GM18951 (cell line): ENCODE data around the gene SMIM5.

Source experiments
- POLR2A ChIP-seq: IDR thresholded peaks from 4 replicates; pipeline ENCODE4 v1.6.1; 2011; ENCODE audit warnings: mild to moderate bottlenecking; ENCODE audit not compliant: insufficient read length, insufficient read depth; ENCODE audit errors: extremely low read depth
- in situ Hi-C: fragments of 300-500 bp; cut with MboI; formaldehyde crosslinking; loops from one replicate; pipeline ENCODE4 v1.12.0; 2022; ENCODE audit warnings: low sequenced_read_pairs, mixed read lengths, inconsistent platforms; ENCODE audit not compliant: unreplicated experiment

SMIM5 gene

DNA sequence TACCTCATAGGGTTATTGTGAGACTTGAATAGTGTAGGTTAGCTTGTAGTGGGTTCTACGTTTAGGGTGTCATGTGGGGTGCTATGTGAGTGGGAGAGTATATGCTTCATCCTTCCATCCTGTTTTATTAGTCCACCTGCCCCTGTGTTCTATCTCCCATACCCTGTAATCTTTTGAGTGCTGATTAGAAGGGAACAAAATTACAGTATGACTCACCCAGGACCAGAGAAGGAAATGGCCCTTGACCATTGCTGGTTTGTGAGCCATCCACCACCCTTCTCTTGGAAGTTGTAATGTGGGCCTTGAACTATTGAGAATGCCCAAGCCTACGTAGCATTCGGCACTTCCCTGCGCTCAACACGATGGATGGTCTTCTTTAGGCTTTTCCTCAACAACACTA lies 51.0 kb downstream of the SMIM5 start:
- in situ Hi-C loops = loop anchor here (10.0 kb wide), 1 partner anchor 61 kb away; no protein-coding TSS in a partner anchor
- TF ChIP-seq POLR2A = no peak

DNA sequence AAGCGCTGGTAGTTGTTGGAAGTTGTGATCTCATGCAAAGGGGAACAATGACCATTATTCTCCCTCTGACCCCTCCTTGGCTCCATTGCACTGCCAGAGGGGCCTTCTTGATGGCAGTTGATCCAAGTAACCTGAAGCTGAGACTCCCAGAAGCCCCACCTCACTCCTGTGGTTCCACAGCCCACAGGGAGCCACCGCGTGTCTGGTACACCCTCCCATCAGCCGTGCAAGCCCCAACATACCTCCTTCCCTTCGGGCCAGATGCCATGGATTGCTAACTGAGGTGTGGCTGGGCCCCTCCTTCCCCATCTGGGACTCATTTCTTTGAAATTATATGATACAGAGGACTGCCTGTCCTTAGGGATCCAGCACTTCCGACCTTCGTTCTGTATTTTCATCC lies 51.7 kb downstream of the SMIM5 start:
- in situ Hi-C loops = loop anchor here (10.0 kb wide), 1 partner anchor 60 kb away; no protein-coding TSS in a partner anchor
- TF ChIP-seq POLR2A = no peak

DNA sequence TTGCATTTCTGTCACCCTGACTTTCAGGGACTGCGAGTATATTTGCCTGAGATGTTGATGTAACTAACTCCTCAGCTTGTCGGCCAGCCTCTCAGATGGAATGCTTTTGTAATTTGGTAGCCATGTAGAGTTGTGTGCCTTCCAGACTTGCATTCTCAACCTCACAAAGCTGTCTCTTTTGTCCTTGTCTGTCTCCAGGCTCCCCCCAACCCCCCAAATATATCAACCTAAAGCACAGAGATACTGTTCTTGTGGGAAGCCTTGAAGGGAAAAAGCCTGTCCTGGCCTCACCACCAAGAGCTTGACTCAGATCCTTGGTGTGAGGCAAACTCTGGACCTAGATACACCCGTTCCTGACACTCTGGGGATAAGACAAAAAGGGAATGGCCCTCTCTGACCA lies 52.3 kb downstream of the SMIM5 start:
- in situ Hi-C loops = loop anchor here (10.0 kb wide), 1 partner anchor 59 kb away; no protein-coding TSS in a partner anchor

DNA sequence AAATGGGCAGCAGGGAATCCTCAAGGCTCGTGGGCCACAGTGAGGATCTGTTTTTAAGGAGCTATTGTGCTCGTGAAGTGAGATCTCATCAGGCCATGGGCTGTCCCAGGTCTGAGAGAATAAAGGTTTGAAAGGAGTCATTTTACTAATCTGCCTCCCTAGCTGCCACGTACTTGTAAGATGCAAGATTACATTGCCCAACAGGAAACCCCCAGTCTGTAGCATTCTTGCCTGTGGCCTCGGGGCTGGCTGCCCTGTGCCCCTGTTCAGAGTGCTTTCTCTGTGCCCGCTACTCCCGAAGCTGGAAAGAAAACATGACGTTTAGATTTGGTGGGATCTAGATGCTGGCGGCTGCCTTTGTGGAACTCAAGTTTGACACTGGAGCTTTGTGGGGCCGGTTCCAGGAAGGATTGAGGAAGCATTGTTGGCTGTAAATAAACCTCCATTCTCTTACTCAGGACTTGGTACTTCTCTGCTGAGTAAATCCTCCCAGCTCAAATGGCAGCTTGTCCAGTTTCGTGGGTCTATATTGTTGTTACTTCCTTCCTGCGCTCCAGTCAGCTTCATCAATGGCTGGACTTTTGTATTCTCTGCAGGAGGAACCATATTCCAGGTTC lies 55.1 kb downstream of the SMIM5 start:
- TF ChIP-seq POLR2A = no peak
- in situ Hi-C loops = loop anchor here (10.0 kb wide), 1 partner anchor 56 kb away; no protein-coding TSS in a partner anchor

More for the DNA sequence above, 52.3 kb downstream of the SMIM5 start:
- TF ChIP-seq POLR2A = no peak

DNA sequence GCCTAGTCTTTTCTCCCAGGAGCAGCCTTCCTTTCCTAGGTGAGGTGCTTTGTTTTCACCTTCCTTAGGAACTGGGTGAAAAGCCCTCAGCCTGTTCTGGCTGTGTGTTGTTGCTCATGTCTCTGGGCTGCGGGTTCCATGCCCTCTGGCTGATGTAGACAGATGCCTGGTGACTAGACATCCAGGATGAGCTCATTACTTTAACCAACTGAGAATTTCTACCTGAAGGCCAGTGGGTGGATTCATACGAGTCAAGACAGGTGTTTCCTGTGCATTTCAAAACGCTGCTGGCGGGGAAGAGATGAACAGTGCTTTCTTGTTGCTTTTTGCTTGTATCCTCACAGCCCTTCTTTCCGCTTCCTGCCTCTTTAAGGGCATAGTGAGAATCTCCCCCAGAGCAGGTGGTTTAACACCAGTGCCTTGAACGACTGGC lies 56.2 kb downstream of the SMIM5 start:
- no peak for TF ChIP-seq POLR2A
- in situ Hi-C loops = loop anchor here (10.0 kb wide), 1 partner anchor 55 kb away; no protein-coding TSS in a partner anchor
